WTC11 (cell line): ENCODE data around the gene PSMB9. TPM values are rescaled to one million over a fixed set of nuclear protein-coding genes. Genes with fewer than 3 reads are reported as not detected.
A peak's percentile ranks its signal among the peaks of the same experiment; 100 is the strongest.

Experiments used
- ATAC-seq: fragments of 200-7000 bp; cut with Tn5 transposase; 2 replicates; pipeline ENCODE4 v1.10.0; 2021; ENCODE audit warnings: mild to moderate bottlenecking, moderate library complexity
- CTCF ChIA-PET: fragments of 300-600 bp; sonication (Branson Sonifier 250); formaldehyde crosslinking; loops from one replicate; lab custom pipeline; 2021; ENCODE audit warnings: antibody characterized with exemption; lab: Charles Lee
- POLR2A ChIA-PET: fragments of 350-600 bp; sonication (Branson Sonifier 250); formaldehyde crosslinking; loops from one replicate; lab custom pipeline; 2021; ENCODE audit warnings: antibody characterized with exemption; lab: Charles Lee
- DNase-seq: peaks from one replicate; pipeline ENCODE4 v3.0.0; 2021; ENCODE audit warnings: low spot score
- H3K27ac Mint-ChIP-seq: 2 replicates; pipeline ENCODE4 v1.8.0; 2021; ENCODE audit warnings: mixed read lengths
- H3K27me3 Mint-ChIP-seq: 2 replicates; pipeline ENCODE4 v1.8.0; 2021; ENCODE audit warnings: low read depth, mild to moderate bottlenecking, moderate library complexity, mixed read lengths
- H3K36me3 Mint-ChIP-seq: 2 replicates; pipeline ENCODE4 v1.8.0; 2021; ENCODE audit warnings: mixed read lengths
- H3K4me1 Mint-ChIP-seq: 2 replicates; pipeline ENCODE4 v1.8.0; 2022; ENCODE audit warnings: mixed read lengths
- H3K4me3 Mint-ChIP-seq: 2 replicates; pipeline ENCODE4 v1.8.0; 2021; ENCODE audit warnings: mild to moderate bottlenecking, moderate library complexity, mixed read lengths
- H3K9me3 Mint-ChIP-seq: 2 replicates; pipeline ENCODE4 v1.8.0; 2021; ENCODE audit warnings: mixed read lengths
- CREB1 ChIP-seq: sonication (generic); formaldehyde crosslinking; IDR thresholded peaks from 2 replicates; pipeline ENCODE4 v1.8.0; 2023; ENCODE audit warnings: mild to moderate bottlenecking, missing genetic modification reagents
- ETV6 ChIP-seq: sonication (generic); formaldehyde crosslinking; IDR thresholded peaks from 2 replicates; pipeline ENCODE4 v1.8.1; 2022; ENCODE audit warnings: mild to moderate bottlenecking, missing genetic modification reagents
- FOXJ3 ChIP-seq: sonication (generic); formaldehyde crosslinking; IDR thresholded peaks from 2 replicates; pipeline ENCODE4 v1.9.0; 2021; ENCODE audit warnings: missing genetic modification reagents, mild to moderate bottlenecking, borderline replicate concordance
- JAZF1 ChIP-seq: fragments of 250-450 bp; sonication (Bioruptor Pico); IDR thresholded peaks from 2 replicates; pipeline ENCODE4 v1.9.0; 2021; ENCODE audit warnings: moderate library complexity, mild to moderate bottlenecking, inconsistent platforms
- NR1H2 ChIP-seq: sonication (generic); formaldehyde crosslinking; IDR thresholded peaks from 2 replicates; pipeline ENCODE4 v1.9.0; 2021; ENCODE audit warnings: mild to moderate bottlenecking, moderate library complexity, missing genetic modification reagents
- NR3C1 ChIP-seq: sonication (generic); formaldehyde crosslinking; conservative IDR thresholded peaks from 2 replicates; pipeline ENCODE4 v1.8.1; 2023; ENCODE audit warnings: low read depth, mild to moderate bottlenecking, missing genetic modification reagents
- SMAD3 ChIP-seq: sonication (generic); formaldehyde crosslinking; IDR thresholded peaks from 2 replicates; pipeline ENCODE4 v1.8.0; 2022; ENCODE audit warnings: missing genetic modification reagents, mild to moderate bottlenecking, borderline replicate concordance
- SMAD4 ChIP-seq: sonication (generic); formaldehyde crosslinking; IDR thresholded peaks from 2 replicates; pipeline ENCODE4 v1.8.0; 2022; ENCODE audit warnings: mild to moderate bottlenecking, missing genetic modification reagents
- SOX15 ChIP-seq: fragments of 250-450 bp; sonication (Bioruptor Pico); IDR thresholded peaks from 2 replicates; pipeline ENCODE4 v1.9.0; 2021; ENCODE audit warnings: mild to moderate bottlenecking
- TEAD4 ChIP-seq: sonication (generic); formaldehyde crosslinking; IDR thresholded peaks from 2 replicates; pipeline ENCODE4 v1.8.0; 2022; ENCODE audit warnings: mild to moderate bottlenecking, missing genetic modification reagents
- ZBTB21 ChIP-seq: sonication (generic); formaldehyde crosslinking; IDR thresholded peaks from 2 replicates; pipeline ENCODE4 v1.8.1; 2023; ENCODE audit warnings: mild to moderate bottlenecking, missing genetic modification reagents, borderline replicate concordance
- ZNF138 ChIP-seq: sonication (generic); formaldehyde crosslinking; conservative IDR thresholded peaks from 2 replicates; pipeline ENCODE4 v1.8.1; 2022; ENCODE audit warnings: mild to moderate bottlenecking, moderate library complexity, missing genetic modification reagents
- ZNF219 ChIP-seq: sonication (generic); formaldehyde crosslinking; IDR thresholded peaks from 2 replicates; pipeline ENCODE4 v1.8.0; 2023; ENCODE audit warnings: missing genetic modification reagents, mild to moderate bottlenecking, borderline replicate concordance
- ZNF263 ChIP-seq: sonication (generic); formaldehyde crosslinking; IDR thresholded peaks from 2 replicates; pipeline ENCODE4 v1.8.1; 2022; ENCODE audit warnings: low read depth, mild to moderate bottlenecking, moderate library complexity, missing genetic modification reagents
- total RNA-seq: library from RNA; stranded (reverse); gene quantifications from 3 replicates; pipeline ENCODE4 v1.2.3, GENCODE V29; 2021
- TF ChIP-seq, protein P1 (sequence below): sonication (generic); formaldehyde crosslinking; IDR thresholded peaks from 2 replicates; pipeline ENCODE4 v1.8.1; 2023; ENCODE audit warnings: mild to moderate bottlenecking, missing genetic modification reagents, moderate library complexity
- TF ChIP-seq, protein P2 (sequence below): fragments of 250-450 bp; sonication (Bioruptor Pico); IDR thresholded peaks from 2 replicates; pipeline ENCODE4 v1.9.0; 2021; ENCODE audit warnings: mild to moderate bottlenecking
- TF ChIP-seq, protein P3 (sequence below): sonication (generic); formaldehyde crosslinking; IDR thresholded peaks from 2 replicates; pipeline ENCODE4 v1.8.1; 2023; ENCODE audit warnings: mild to moderate bottlenecking, missing genetic modification reagents
- TF ChIP-seq, protein P4 (sequence below): sonication (generic); formaldehyde crosslinking; IDR thresholded peaks from 2 replicates; pipeline ENCODE4 v1.8.1; 2023; ENCODE audit warnings: mild to moderate bottlenecking, missing genetic modification reagents, moderate library complexity

Gene PSMB9
- total RNA-seq, 1 experiment from 2014 or later: 1.8 TPM

DNA sequence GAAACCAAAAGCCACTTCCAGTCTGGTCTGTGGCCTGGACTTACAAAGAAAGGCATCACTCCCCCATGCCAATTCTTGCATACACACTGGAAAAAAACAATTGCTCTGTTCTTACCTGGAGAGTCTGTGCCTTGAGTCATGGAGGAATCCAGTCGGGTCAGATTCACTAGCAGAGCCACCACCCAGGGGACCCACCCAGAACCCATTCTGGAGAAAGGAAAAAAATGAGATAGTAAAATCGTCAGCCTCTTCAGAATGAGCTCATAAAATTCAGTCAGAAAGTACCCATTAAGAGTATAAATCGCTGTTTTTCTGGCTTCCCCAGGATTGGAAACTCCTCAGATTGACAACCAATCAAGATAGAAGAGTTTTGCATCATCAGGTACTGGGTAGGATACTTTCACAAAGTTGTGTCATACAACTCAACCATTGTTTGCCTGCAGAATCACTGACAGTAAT lies 37.2 kb upstream of the PSMB9 start, which contains the start of gene HLA-DOB:
HLA-DOB (minus strand) TSS at position 257 of the 459 bp plus-strand sequence; CDS start at position 206, 51 bp downstream.
- no peaks in the 10 kb centered on the region for H3K4me1 Mint-ChIP-seq
- POLR2A ChIA-PET: no interaction called here
- H3K27ac Mint-ChIP-seq: peak within 1 kb of the TSS; percentile 48; the same call in 1 of the 2 replicates
- H3K9me3 Mint-ChIP-seq: no peaks in the 10 kb centered on the region
- H3K36me3 Mint-ChIP-seq: no peaks in the 10 kb centered on the region
- DNase-seq (no peak), ATAC-seq (peak; percentile 32; the same call in 1 of the 2 replicates)
- no peak for TF ChIP-seq ETV6 (CRISPR knock-in tag)
- no peak within 1 kb of the TSS for H3K4me3 Mint-ChIP-seq
- CTCF ChIA-PET: interaction anchor here (0.7 to 1.0 kb wide), 2 partner anchors 22 to 51 kb away, joined by 4 to 6 read pairs; partner anchors contain the start of gene TAP2
- H3K27me3 Mint-ChIP-seq: peaks cover 19% of the 10 kb centered on the region

DNA sequence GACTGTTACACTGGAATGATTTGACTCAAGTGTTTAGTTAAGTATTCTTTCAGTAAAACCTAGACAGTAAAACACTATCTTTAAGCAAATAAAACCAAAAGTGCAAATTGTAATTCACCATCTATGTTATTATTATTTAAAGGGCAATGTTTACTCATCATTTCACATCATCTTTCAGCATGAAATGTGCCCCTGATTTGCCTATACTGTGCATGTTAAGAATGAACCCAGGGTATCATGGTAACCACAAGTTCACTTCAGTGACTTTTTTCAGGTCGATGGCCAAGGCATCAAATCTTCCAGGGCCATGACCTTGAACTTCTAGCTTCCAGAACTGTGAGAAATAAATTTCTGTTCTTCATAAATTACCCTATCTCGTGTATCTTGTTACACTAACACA lies 35.1 kb upstream of the PSMB9 start:
- ATAC-seq (no peak), DNase-seq (no peak)
- ChIA-PET POLR2A (no interaction called here), CTCF (no interaction called here)
- H3K4me1 Mint-ChIP-seq: no peaks in the 10 kb centered on the region
- no peak overlapping the region for H3K27ac Mint-ChIP-seq
- H3K36me3 Mint-ChIP-seq: no peaks in the 10 kb centered on the region
- no peaks in the 10 kb centered on the region for H3K9me3 Mint-ChIP-seq
- peaks cover 9% of the 10 kb centered on the region for H3K27me3 Mint-ChIP-seq
- no peak overlapping the region for H3K4me3 Mint-ChIP-seq
- TF ChIP-seq FOXJ3: no peak
- TF ChIP-seq, protein P1, sequence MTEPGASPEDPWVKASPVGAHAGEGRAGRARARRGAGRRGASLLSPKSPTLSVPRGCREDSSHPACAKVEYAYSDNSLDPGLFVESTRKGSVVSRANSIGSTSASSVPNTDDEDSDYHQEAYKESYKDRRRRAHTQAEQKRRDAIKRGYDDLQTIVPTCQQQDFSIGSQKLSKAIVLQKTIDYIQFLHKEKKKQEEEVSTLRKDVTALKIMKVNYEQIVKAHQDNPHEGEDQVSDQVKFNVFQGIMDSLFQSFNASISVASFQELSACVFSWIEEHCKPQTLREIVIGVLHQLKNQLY (CRISPR knock-in tag): no peak
- no peak for TF ChIP-seq ZNF263 (CRISPR knock-in tag)
- TF ChIP-seq, protein P2, sequence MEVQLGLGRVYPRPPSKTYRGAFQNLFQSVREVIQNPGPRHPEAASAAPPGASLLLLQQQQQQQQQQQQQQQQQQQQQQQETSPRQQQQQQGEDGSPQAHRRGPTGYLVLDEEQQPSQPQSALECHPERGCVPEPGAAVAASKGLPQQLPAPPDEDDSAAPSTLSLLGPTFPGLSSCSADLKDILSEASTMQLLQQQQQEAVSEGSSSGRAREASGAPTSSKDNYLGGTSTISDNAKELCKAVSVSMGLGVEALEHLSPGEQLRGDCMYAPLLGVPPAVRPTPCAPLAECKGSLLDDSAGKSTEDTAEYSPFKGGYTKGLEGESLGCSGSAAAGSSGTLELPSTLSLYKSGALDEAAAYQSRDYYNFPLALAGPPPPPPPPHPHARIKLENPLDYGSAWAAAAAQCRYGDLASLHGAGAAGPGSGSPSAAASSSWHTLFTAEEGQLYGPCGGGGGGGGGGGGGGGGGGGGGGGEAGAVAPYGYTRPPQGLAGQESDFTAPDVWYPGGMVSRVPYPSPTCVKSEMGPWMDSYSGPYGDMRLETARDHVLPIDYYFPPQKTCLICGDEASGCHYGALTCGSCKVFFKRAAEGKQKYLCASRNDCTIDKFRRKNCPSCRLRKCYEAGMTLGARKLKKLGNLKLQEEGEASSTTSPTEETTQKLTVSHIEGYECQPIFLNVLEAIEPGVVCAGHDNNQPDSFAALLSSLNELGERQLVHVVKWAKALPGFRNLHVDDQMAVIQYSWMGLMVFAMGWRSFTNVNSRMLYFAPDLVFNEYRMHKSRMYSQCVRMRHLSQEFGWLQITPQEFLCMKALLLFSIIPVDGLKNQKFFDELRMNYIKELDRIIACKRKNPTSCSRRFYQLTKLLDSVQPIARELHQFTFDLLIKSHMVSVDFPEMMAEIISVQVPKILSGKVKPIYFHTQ (CRISPR knock-in tag): no peak
- TF ChIP-seq NR3C1 (CRISPR knock-in tag): no peak
- TF ChIP-seq ZNF219 (CRISPR knock-in tag): no peak
- TF ChIP-seq JAZF1: no peak
- TF ChIP-seq, protein P3, sequence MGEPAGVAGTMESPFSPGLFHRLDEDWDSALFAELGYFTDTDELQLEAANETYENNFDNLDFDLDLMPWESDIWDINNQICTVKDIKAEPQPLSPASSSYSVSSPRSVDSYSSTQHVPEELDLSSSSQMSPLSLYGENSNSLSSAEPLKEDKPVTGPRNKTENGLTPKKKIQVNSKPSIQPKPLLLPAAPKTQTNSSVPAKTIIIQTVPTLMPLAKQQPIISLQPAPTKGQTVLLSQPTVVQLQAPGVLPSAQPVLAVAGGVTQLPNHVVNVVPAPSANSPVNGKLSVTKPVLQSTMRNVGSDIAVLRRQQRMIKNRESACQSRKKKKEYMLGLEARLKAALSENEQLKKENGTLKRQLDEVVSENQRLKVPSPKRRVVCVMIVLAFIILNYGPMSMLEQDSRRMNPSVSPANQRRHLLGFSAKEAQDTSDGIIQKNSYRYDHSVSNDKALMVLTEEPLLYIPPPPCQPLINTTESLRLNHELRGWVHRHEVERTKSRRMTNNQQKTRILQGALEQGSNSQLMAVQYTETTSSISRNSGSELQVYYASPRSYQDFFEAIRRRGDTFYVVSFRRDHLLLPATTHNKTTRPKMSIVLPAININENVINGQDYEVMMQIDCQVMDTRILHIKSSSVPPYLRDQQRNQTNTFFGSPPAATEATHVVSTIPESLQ: no peak
- TF ChIP-seq SMAD3 (CRISPR knock-in tag): no peak
- TF ChIP-seq ZBTB21 (CRISPR knock-in tag): no peak
- no peak for TF ChIP-seq CREB1 (CRISPR knock-in tag)
- no peak for TF ChIP-seq SMAD4 (CRISPR knock-in tag)
- no peak for TF ChIP-seq TEAD4 (CRISPR knock-in tag)
- TF ChIP-seq SOX15 (CRISPR knock-in tag): no peak
- TF ChIP-seq ZNF138 (CRISPR knock-in tag): no peak
- TF ChIP-seq NR1H2 (CRISPR knock-in tag): no peak
- TF ChIP-seq, protein P4, sequence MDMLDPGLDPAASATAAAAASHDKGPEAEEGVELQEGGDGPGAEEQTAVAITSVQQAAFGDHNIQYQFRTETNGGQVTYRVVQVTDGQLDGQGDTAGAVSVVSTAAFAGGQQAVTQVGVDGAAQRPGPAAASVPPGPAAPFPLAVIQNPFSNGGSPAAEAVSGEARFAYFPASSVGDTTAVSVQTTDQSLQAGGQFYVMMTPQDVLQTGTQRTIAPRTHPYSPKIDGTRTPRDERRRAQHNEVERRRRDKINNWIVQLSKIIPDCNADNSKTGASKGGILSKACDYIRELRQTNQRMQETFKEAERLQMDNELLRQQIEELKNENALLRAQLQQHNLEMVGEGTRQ (CRISPR knock-in tag): no peak
- TF ChIP-seq, all 79 proteins: peak for 0
